HCT116 (cell line): ENCODE data around the gene JPH3. TPM values are rescaled to one million over a fixed set of nuclear protein-coding genes. Genes with fewer than 3 reads are reported as not detected.

Experiments used
- ATAC-seq: fragments of 200-7000 bp; cut with Tn5 transposase; 2 replicates; pipeline ENCODE4 v1.9.1; 2020; ENCODE audit warnings: mild to moderate bottlenecking, moderate library complexity
- BruUV-seq: library from RNA; stranded (reverse); fragments of 400-500 nt; replicated peaks from 2 replicates; lab custom pipeline; 2021; lab: Mats Ljungman, UMichigan
- CTCF ChIA-PET: fragments of 300-600 bp; sonication (Branson Sonifier 250); formaldehyde crosslinking; loops from one replicate; lab custom pipeline; 2021; ENCODE audit warnings: antibody characterized with exemption; lab: Charles Lee
- POLR2A ChIA-PET: fragments of 300-600, 350-600 bp; sonication (Branson Sonifier 250); formaldehyde crosslinking; loops from one replicate; lab custom pipeline; 2021; ENCODE audit warnings: antibody characterized with exemption; lab: Charles Lee
- RAD21 ChIA-PET, 2 experiments: fragments of 300-600 bp; sonication (Branson Sonifier 250); formaldehyde crosslinking; loops; one replicate each; lab custom pipeline; 2023; ENCODE audit warnings: low total read pairs in 2 of 2; ENCODE audit not compliant: uncharacterized antibody in 2 of 2, unreplicated experiment in 2 of 2, low non-redundant PET in 1 of 2; lab: Charles Lee
- DNase-seq: peaks from one replicate; pipeline ENCODE4 v3.0.0-alpha.2; 2010; ENCODE audit warnings: low read depth, low spot score
- H2AFZ ChIP-seq: fragments of 200-600 bp; shearing (Covaris generic), sonication (generic); 2 replicates; pipeline ENCODE4 v1.6.1; 2017; ENCODE audit warnings: low read depth, mixed run types, mixed read lengths, antibody characterized with exemption, low read length; ENCODE audit not compliant: poor library complexity, severe bottlenecking
- H3K27ac ChIP-seq: 2 replicates; pipeline ENCODE4 v1.5.1; 2012; ENCODE audit warnings: low read depth, low read length
- H3K27me3 ChIP-seq: fragments of 200-600 bp; sonication (generic); 2 replicates; pipeline ENCODE4 v1.6.1; 2016; ENCODE audit warnings: mixed run types, low read length, mixed read lengths; ENCODE audit not compliant: insufficient read depth
- H3K36me3 ChIP-seq, 2 experiments: fragments of 200-500 bp in 1 of 2; fragments of 200-600 bp in 1 of 2; sonication (Bioruptor generic) in 1 of 2; sonication (generic) in 1 of 2; 2 replicates each; pipeline versions ENCODE4 v1.5.1 to v1.6.1; 2014 to 2016; ENCODE audit warnings: low read length in 2 of 2, inconsistent platforms in 1 of 2, mixed read lengths in 1 of 2, mixed run types in 1 of 2; ENCODE audit not compliant: insufficient read depth in 2 of 2, control insufficient read depth in 1 of 2
- H3K4me1 ChIP-seq, 2 experiments: fragments of 200-600 bp in 1 of 2; sonication (generic) in 1 of 2; 2 replicates each; pipeline versions ENCODE4 v1.5.1 to v1.6.1; 2012 to 2017; ENCODE audit warnings: low read length in 2 of 2, inconsistent platforms in 1 of 2, mild to moderate bottlenecking in 1 of 2, mixed read lengths in 1 of 2, mixed run types in 1 of 2, moderate library complexity in 1 of 2; ENCODE audit not compliant: insufficient read depth in 2 of 2, control insufficient read depth in 1 of 2
- H3K4me2 ChIP-seq: fragments of 200-600 bp; sonication (generic); 2 replicates; pipeline ENCODE4 v1.6.1; 2017; ENCODE audit warnings: mixed run types, low read length, mixed read lengths
- H3K4me3 ChIP-seq, 2 experiments: fragments of 200-600 bp in 1 of 2; sonication (generic) in 1 of 2; replicated peaks in 1 of 2; 2 replicates each; pipeline ENCODE4 v1.5.1; 2011 to 2016; ENCODE audit warnings: low read length in 2 of 2, control low read depth in 1 of 2, low read depth in 1 of 2, mild to moderate bottlenecking in 1 of 2, mixed read lengths in 1 of 2, mixed run types in 1 of 2
- H3K79me2 ChIP-seq: fragments of 200-600 bp; sonication (generic); 2 replicates; pipeline ENCODE4 v1.6.1; 2017; ENCODE audit warnings: mild to moderate bottlenecking, mixed run types, low read length, moderate library complexity, mixed read lengths; ENCODE audit not compliant: insufficient read depth
- H3K9ac ChIP-seq: fragments of 200-600 bp; sonication (generic); 2 replicates; pipeline ENCODE4 v1.6.1; 2016; ENCODE audit warnings: low read length, mixed read lengths
- H3K9me2 ChIP-seq: fragments of 200-600 bp; sonication (generic), shearing (Covaris generic); 2 replicates; pipeline ENCODE4 v1.6.1; 2017; ENCODE audit warnings: mixed run types, mild to moderate bottlenecking, moderate library complexity; ENCODE audit not compliant: insufficient read depth
- H3K9me3 ChIP-seq, 2 experiments: fragments of 200-500 bp in 1 of 2; fragments of 200-600 bp in 1 of 2; sonication (Bioruptor generic) in 1 of 2; sonication (generic) in 1 of 2; 2 replicates each; pipeline ENCODE4 v1.6.1; 2014 to 2017; ENCODE audit warnings: low read length in 2 of 2, mixed read lengths in 2 of 2, inconsistent platforms in 1 of 2, low read depth in 1 of 2, mild to moderate bottlenecking in 1 of 2, mixed run types in 1 of 2, moderate library complexity in 1 of 2; ENCODE audit not compliant: control insufficient read depth in 1 of 2, insufficient read depth in 1 of 2
- H4K20me1 ChIP-seq: fragments of 200-600 bp; sonication (generic), shearing (Covaris generic); 2 replicates; pipeline ENCODE4 v1.6.1; 2017; ENCODE audit warnings: mixed run types, mild to moderate bottlenecking, moderate library complexity; ENCODE audit not compliant: insufficient read depth
- CEBPB ChIP-seq: IDR thresholded peaks from 2 replicates; pipeline ENCODE4 v1.6.1; 2012; ENCODE audit warnings: low read depth
- JUND ChIP-seq: IDR thresholded peaks from 2 replicates; pipeline ENCODE4 v1.6.1; 2012
- POLR2A ChIP-seq: IDR thresholded peaks from 2 replicates; pipeline ENCODE4 v1.7.0; 2011; ENCODE audit warnings: borderline replicate concordance; ENCODE audit not compliant: insufficient read depth, insufficient read length; ENCODE audit errors: extremely low read depth
- POLR2AphosphoS5 ChIP-seq: IDR thresholded peaks from 2 replicates; pipeline ENCODE4 v1.6.1; 2011; ENCODE audit warnings: mild to moderate bottlenecking, low read depth, low read length, moderate library complexity
- SRF ChIP-seq: IDR thresholded peaks from 2 replicates; pipeline ENCODE4 v1.6.1; 2012; ENCODE audit warnings: low read depth
- ZFX ChIP-seq: fragments of 450-650 bp; IDR thresholded peaks from 2 replicates; pipeline ENCODE4 v1.6.1; 2017
- intact Hi-C: fragments of 100-400 bp; cut with micrococcal nuclease; formaldehyde crosslinking; loops from 2 replicates; pipeline ENCODE4 v1.10.0; 2022
- total RNA-seq: library from RNA; stranded (reverse); gene quantifications from one replicate; pipeline ENCODE4 v1.2.1, GENCODE V29; 2021; ENCODE audit not compliant: unreplicated experiment
- TF ChIP-seq, protein P1 (sequence below): IDR thresholded peaks from 2 replicates; pipeline ENCODE4 v1.6.1; 2012; ENCODE audit warnings: low read depth
- TF ChIP-seq, protein P2 (sequence below): IDR thresholded peaks from 2 replicates; pipeline ENCODE4 v1.6.1; 2011; ENCODE audit warnings: mild to moderate bottlenecking, low read length, moderate library complexity; ENCODE audit not compliant: insufficient replicate concordance; ENCODE audit errors: extremely low read depth

The JPH3 gene
- total RNA-seq, 1 experiment from 2014 or later, result 0.10 TPM

DNA sequence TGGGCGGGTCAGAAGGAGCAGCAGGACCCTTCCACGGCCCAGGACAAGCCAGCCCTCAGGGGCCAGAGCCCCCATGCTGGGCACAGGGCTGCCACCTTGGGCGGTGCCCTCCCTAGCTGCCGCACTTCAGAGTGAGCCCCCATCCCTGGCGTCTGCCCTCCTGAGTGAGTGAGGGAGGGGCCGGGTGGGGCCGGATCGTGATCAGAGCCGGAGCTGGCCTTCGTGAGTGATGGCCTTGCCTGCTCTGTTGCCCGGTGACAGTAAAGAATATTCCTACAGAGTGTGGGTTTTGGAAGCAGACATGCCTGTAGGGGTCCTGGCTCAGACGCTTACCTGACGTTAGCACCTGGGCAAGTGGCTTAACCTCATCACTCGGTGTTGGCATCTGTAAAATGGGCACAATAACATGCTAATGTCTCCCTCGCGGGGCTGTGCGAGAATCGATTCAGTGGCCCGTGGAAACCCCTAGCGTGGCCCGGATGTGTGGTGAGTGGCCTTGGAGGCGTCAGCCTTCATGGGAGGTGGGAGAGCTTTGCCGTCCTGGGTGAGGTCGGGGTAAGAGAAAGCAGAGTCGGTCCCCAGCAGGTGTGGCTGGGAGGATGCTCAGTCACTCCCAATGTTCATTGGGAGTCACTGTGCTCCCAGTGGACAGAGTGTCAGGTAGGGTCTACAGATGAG is 26.1 kb downstream of the JPH3 start:
- no peak for ATAC-seq
- Histone ChIP-seq H3K9me2 (no peaks in the 10 kb centered on the region), H3K79me2 (no peaks in the 10 kb centered on the region), H3K27me3 (peaks cover 27% of the 10 kb centered on the region), H3K9ac (no peak overlapping the region), H2AFZ (no peak overlapping the region), H3K9me3 (peaks cover 0 to 11% of the 10 kb centered on the region in 2 experiments; a peak in 2 of 4 replicates), H3K27ac (no peak overlapping the region), H3K4me2 (no peak overlapping the region), H3K4me1 (peaks cover 0 to 5% of the 10 kb centered on the region in 2 experiments; a peak in 2 of 4 replicates), H4K20me1 (no peaks in the 10 kb centered on the region), H3K4me3 (no peak overlapping the region), H3K36me3 (no peaks in the 10 kb centered on the region)
- POLR2A ChIA-PET, result no interaction called here
- intact Hi-C loops, result no loop called here
- TF ChIP-seq JUND (no peak), ZFX (no peak), POLR2A (no peak), POLR2AphosphoS5 (no peak), SRF (no peak), CEBPB (no peak)
- TF ChIP-seq, protein P1, sequence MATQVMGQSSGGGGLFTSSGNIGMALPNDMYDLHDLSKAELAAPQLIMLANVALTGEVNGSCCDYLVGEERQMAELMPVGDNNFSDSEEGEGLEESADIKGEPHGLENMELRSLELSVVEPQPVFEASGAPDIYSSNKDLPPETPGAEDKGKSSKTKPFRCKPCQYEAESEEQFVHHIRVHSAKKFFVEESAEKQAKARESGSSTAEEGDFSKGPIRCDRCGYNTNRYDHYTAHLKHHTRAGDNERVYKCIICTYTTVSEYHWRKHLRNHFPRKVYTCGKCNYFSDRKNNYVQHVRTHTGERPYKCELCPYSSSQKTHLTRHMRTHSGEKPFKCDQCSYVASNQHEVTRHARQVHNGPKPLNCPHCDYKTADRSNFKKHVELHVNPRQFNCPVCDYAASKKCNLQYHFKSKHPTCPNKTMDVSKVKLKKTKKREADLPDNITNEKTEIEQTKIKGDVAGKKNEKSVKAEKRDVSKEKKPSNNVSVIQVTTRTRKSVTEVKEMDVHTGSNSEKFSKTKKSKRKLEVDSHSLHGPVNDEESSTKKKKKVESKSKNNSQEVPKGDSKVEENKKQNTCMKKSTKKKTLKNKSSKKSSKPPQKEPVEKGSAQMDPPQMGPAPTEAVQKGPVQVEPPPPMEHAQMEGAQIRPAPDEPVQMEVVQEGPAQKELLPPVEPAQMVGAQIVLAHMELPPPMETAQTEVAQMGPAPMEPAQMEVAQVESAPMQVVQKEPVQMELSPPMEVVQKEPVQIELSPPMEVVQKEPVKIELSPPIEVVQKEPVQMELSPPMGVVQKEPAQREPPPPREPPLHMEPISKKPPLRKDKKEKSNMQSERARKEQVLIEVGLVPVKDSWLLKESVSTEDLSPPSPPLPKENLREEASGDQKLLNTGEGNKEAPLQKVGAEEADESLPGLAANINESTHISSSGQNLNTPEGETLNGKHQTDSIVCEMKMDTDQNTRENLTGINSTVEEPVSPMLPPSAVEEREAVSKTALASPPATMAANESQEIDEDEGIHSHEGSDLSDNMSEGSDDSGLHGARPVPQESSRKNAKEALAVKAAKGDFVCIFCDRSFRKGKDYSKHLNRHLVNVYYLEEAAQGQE, result no peak
- TF ChIP-seq, protein P2, sequence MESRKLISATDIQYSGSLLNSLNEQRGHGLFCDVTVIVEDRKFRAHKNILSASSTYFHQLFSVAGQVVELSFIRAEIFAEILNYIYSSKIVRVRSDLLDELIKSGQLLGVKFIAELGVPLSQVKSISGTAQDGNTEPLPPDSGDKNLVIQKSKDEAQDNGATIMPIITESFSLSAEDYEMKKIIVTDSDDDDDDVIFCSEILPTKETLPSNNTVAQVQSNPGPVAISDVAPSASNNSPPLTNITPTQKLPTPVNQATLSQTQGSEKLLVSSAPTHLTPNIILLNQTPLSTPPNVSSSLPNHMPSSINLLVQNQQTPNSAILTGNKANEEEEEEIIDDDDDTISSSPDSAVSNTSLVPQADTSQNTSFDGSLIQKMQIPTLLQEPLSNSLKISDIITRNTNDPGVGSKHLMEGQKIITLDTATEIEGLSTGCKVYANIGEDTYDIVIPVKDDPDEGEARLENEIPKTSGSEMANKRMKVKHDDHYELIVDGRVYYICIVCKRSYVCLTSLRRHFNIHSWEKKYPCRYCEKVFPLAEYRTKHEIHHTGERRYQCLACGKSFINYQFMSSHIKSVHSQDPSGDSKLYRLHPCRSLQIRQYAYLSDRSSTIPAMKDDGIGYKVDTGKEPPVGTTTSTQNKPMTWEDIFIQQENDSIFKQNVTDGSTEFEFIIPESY, result no peak
- CTCF ChIA-PET, result no interaction called here
- no peak for DNase-seq
- RAD21 ChIA-PET, result interaction anchor here in 1 of 2 experiments (1.2 kb wide), 1 partner anchor 8 kb away, joined by 3 read pairs; no protein-coding TSS in a partner anchor
- no TSS peak for BruUV-seq
